ENCODE results near the gene FBXL5. TPM values are rescaled to one million over a fixed set of nuclear protein-coding genes. Genes with fewer than 3 reads are reported as not detected.

The FBXL5 gene
- polyA plus RNA-seq, 4 donors, result 38.4 to 63.6 (median 53.6) TPM

DNA sequence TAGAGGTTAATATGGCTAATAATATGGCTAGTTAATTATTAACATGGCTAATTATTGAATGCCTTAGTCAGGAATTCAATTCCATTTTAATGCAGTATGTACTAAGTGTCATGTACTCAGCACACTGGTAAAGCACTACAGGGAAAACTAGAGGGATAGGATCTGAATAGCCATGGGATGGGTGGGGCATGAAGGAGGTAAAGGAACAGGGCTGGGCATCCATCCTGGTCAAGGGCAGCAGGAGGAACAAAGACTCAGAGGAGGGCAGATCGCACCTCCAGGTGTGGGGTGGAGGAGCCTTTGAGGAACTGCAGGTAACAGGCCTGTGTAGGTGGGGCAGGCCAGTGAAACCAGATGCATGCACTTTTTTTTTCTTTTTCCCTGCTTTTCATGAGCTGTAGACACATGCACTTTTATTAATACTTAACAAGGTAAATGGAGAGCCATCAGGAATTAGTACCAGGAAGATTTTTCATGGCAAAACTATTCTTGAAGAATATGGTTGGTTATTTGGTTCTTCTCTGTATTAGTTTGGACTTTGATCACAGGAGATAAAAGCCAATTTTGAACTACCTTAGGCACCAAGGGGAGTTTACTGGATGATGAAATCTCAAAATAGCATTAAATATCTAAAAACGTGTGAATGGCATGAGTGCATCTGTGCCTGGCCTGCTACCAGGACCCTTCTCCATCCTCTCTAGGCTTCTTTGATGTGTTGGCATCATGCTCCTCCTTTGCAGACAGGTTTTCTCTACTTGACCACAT, 97.2 kb downstream of the FBXL5 start:
- peak; percentile 91 for FAIRE-seq
- no peaks in the 10 kb centered on the region for H3K9me3 ChIP-seq (ENCODE audit: control insufficient read depth in 2 of 2, insufficient read depth in 1 of 2, low read depth in 1 of 2, low read length in 1 of 2)
- peak overlapping the region; percentile 3 to 55 (median 47) for H3K27ac ChIP-seq (ENCODE audit: low read depth in 1 of 3, low read length in 2 of 3)

DNA sequence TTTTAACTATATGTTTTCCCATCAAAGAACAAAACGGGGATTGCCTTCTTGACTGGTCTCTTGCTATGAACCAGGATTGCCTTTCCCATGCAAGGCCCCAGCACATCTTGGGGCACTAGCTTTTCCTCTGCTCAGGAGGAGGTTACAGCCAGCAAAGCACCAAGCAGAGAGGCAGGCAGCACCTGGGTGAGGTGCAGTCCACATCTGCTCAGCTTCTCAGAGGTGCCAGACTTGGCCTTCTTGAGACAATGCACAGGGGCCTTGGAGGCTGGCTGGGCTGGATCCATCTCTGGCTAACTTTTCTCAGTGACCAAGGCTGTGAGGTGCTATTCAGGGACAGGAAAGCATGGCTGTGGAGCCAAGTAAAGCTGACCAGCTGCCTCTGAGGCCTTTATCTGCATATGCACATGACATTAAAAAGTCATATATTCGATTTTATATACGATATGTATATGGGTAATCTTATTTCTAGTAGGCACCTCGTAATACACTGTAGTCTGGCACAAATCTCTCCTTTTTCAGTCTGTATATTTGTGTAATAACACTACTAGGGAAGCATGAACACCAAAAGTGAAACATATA, 98.6 kb downstream of the FBXL5 start:
- FAIRE-seq (no peak), DNase-seq (no peak)
- H3K9me3 ChIP-seq (ENCODE audit: control insufficient read depth in 2 of 2, insufficient read depth in 1 of 2, low read depth in 1 of 2, low read length in 1 of 2), result no peaks in the 10 kb centered on the region
- peaks cover 0 to 12% (median 0%) of the 10 kb centered on the region in 3 donors for H3K36me3 ChIP-seq (ENCODE audit: control insufficient read depth in 3 of 3, insufficient read depth in 2 of 3, low read depth in 1 of 3, low read length in 3 of 3)
- H3K27ac ChIP-seq (ENCODE audit: low read depth in 1 of 3, low read length in 2 of 3), result no peak overlapping the region
- no peaks in the 10 kb centered on the region for H3K27me3 ChIP-seq (ENCODE audit: control insufficient read depth in 3 of 3, insufficient read depth in 3 of 3, low read length in 3 of 3)
- H3K4me1 ChIP-seq (ENCODE audit: control insufficient read depth in 3 of 3, insufficient read depth in 2 of 3, low read depth in 1 of 3, low read length in 2 of 3), result peaks cover 0 to 15% (median 6%) of the 10 kb centered on the region in 3 donors
- no peak overlapping the region for H3K4me3 ChIP-seq (ENCODE audit: low read depth in 1 of 3, low read length in 3 of 3)
- 84 to 90% (median 88%) methylated on average over 4 of the region's 4 CpGs for WGBS, 3 donors

More for the DNA sequence above, 97.2 kb downstream of the FBXL5 start:
- Histone ChIP-seq H3K27me3 (ENCODE audit: control insufficient read depth in 3 of 3, insufficient read depth in 3 of 3, low read length in 3 of 3) (no peaks in the 10 kb centered on the region), H3K4me3 (ENCODE audit: low read depth in 1 of 3, low read length in 3 of 3) (no peak overlapping the region), H3K4me1 (ENCODE audit: control insufficient read depth in 3 of 3, insufficient read depth in 2 of 3, low read depth in 1 of 3, low read length in 2 of 3) (peaks cover 2 to 12% (median 6%) of the 10 kb centered on the region in 3 donors), H3K36me3 (ENCODE audit: control insufficient read depth in 3 of 3, insufficient read depth in 2 of 3, low read depth in 1 of 3, low read length in 3 of 3) (peaks cover 0 to 15% (median 0%) of the 10 kb centered on the region in 3 donors)
- peak; percentile 58 to 98 for DNase-seq
- 21 to 67% (median 25%) methylated on average over 2 of the region's 2 CpGs for WGBS, 3 donors

Other genes starting within 250 kb of the FBXL5 start
- gene C1QTNF7, start 227.3 kb downstream of the FBXL5 start, polyA plus RNA-seq, result 1 to 10 TPM in 1 of 4 donors, under 1 TPM in 2, not detected in 1; 0.54 to 1.8 (median 0.84) TPM
- 10 to 100 TPM in 1 of 4 donors, 1 to 10 TPM in 3; 1.6 to 13.6 (median 5.5) TPM for gene CC2D2A, start 185.5 kb downstream of the FBXL5 start, polyA plus RNA-seq
- gene FAM200B, start 26.5 kb upstream of the FBXL5 start, polyA plus RNA-seq, result 10 to 100 TPM; 40.4 to 78.3 (median 55.4) TPM
- gene BST1, start 47.7 kb upstream of the FBXL5 start, polyA plus RNA-seq, result 10 to 100 TPM; 13.4 to 83.8 (median 56.6) TPM
- 1 to 10 TPM in 3 of 4 donors, under 1 TPM in 1; under 0.01 to 2.7 (median 2.1) TPM for gene CD38, start 123.0 kb upstream of the FBXL5 start, polyA plus RNA-seq